ENCODE measurements around the gene ZNF17. TPM values are rescaled to one million over a fixed set of nuclear protein-coding genes. Genes with fewer than 3 reads are reported as not detected.

ZNF17 gene
- total and polyA plus RNA-seq, 4 donors = 2.1 to 15.8 (median 9.5) TPM

DNA sequence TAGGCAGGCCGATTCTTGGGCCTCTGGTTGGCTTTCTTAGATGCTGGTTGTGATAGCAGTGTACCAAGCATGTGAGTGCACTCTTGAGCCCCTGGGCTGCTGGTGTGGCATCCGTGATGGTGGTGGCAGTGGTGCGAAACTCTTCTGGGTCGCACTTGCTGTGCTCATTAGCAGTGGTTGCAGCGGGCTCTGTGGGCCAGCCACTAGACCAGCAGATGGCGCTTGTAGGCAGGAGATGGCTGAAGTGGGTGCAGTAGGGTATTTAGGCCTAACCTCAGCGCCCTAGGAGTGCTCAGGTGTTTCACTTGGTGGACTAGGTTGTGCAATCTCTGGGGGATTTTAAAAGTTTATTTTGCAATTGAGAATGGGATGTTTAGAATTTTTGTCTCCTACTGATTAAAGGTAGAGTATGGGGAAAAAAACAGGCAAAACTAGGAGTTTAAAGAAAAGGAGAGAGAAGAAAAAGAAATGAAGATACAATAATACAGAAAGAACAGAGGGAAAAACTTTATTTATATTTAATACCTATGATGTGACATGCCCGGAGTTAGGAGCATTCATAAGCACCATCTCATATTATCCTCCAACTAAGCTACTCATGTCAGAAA lies 4.3 kb upstream of the ZNF17 start:
- no peak for ATAC-seq (ENCODE audit: low FRiP score)
- Histone ChIP-seq H3K4me1 (ENCODE audit: control insufficient read depth in 1 of 2, insufficient read depth in 2 of 2, low read length in 2 of 2) (no peaks in the 10 kb centered on the region), H3K27ac (ENCODE audit: low read depth in 1 of 2, low read length in 2 of 2) (no peak overlapping the region), H3K9me3 (ENCODE audit: control insufficient read depth, low read length) (peaks cover 4% of the 10 kb centered on the region), H3K36me3 (ENCODE audit: control insufficient read depth in 1 of 2, insufficient read depth in 2 of 2, low read length in 1 of 2) (no peaks in the 10 kb centered on the region), H3K27me3 (ENCODE audit: control insufficient read depth in 1 of 2, insufficient read depth in 2 of 2, low read length in 1 of 2) (no peaks in the 10 kb centered on the region), H3K4me3 (ENCODE audit: low read length in 2 of 2) (no peak overlapping the region)
- intact Hi-C loops (cut with DNase I) = no loop called here
- DNase-seq = peak; percentile 51 to 78
- WGBS, 2 donors = 9 to 13% methylated on average over 8 of the region's 8 CpGs

DNA sequence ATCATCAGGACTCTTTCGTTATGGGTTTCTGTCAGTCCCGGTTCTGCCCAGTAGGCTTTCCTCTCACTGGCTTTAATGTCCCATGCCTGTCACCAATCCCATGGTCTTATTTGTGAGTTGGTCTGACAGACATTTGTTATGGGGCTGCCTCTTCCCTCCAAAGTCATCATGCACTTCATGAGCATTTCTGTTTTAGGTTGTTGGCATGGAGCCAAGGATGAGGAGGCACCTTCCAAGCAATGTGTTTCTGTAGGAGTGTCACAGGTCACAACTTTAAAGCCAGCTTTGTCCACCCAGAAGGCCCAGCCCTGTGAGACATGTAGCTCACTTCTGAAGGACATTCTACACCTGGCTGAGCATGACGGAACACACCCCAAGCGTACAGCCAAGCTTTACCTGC lies 8.5 kb downstream of the ZNF17 start:
- Histone ChIP-seq H3K9me3 (ENCODE audit: control insufficient read depth, low read length) (peaks cover 34% of the 10 kb centered on the region), H3K27ac (ENCODE audit: low read depth in 1 of 2, low read length in 2 of 2) (no peak overlapping the region), H3K27me3 (ENCODE audit: control insufficient read depth in 1 of 2, insufficient read depth in 2 of 2, low read length in 1 of 2) (no peaks in the 10 kb centered on the region), H3K4me3 (ENCODE audit: low read length in 2 of 2) (no peak overlapping the region), H3K4me1 (ENCODE audit: control insufficient read depth in 1 of 2, insufficient read depth in 2 of 2, low read length in 2 of 2) (no peaks in the 10 kb centered on the region), H3K36me3 (ENCODE audit: control insufficient read depth in 1 of 2, insufficient read depth in 2 of 2, low read length in 1 of 2) (peaks cover 31 to 32% of the 10 kb centered on the region in 2 donors)
- ATAC-seq (ENCODE audit: low FRiP score) (no peak), DNase-seq (no peak)
- intact Hi-C loops (cut with DNase I) = no loop called here
- 94 to 96% methylated on average over 4 of the region's 4 CpGs for WGBS, 2 donors

DNA sequence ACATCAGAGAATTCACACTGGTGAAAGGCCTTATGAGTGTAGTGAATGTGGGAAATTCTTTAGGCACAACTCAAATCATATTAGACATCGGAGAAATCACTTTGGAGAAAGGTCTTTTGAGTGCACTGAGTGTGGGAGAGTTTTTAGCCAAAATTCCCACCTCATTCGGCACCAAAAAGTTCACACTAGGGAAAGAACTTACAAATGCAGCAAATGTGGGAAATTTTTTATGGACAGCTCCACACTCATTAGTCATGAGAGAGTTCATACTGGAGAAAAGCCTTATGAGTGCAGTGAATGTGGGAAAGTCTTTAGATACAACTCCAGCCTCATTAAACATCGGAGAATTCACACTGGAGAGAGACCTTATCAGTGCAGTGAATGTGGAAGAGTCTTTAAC lies 10.1 kb downstream of the ZNF17 start:
- ATAC-seq (ENCODE audit: low FRiP score) (no peak), DNase-seq (no peak)
- Histone ChIP-seq H3K36me3 (ENCODE audit: control insufficient read depth in 1 of 2, insufficient read depth in 2 of 2, low read length in 1 of 2) (peaks cover 23 to 28% of the 10 kb centered on the region in 2 donors), H3K4me3 (ENCODE audit: low read length in 2 of 2) (no peak overlapping the region), H3K4me1 (ENCODE audit: control insufficient read depth in 1 of 2, insufficient read depth in 2 of 2, low read length in 2 of 2) (no peaks in the 10 kb centered on the region), H3K27ac (ENCODE audit: low read depth in 1 of 2, low read length in 2 of 2) (no peak overlapping the region), H3K27me3 (ENCODE audit: control insufficient read depth in 1 of 2, insufficient read depth in 2 of 2, low read length in 1 of 2) (no peaks in the 10 kb centered on the region), H3K9me3 (ENCODE audit: control insufficient read depth, low read length) (peaks cover 31% of the 10 kb centered on the region)
- intact Hi-C loops (cut with DNase I) = no loop called here
- 94 to 95% methylated on average over 3 of the region's 3 CpGs for WGBS, 2 donors

DNA sequence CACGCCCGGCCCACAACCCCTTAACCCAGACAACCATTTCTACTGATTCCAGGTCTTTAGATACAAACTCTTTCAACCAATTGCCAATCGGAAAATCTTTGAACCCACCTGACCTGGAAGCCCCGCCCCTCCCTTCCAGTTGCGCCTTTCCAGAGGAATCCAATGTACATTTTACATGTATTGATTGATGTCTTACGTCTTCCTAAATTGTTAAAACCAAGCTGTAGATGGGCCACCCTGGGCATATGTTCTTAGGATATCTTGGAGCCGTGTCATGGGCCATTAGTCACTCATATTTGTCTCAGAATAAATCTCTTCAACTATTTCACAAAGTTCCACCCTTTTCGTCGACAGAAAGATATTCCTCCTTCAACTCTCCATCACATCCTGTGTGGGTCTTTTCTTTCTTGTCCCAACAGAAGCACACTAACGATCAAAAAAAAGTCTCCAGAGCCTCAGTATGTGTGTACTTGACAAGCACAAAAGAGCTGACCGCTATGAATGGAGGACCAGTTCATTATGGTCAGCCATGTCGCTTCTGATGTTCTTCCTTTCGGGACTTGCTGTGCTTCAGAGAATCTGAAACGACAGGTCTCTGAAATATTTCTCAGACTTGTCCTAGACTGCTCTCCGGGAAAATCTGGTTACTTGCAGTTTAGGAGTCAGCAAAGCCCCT lies 23.6 kb downstream of the ZNF17 start:
- DNase-seq (no peak), ATAC-seq (ENCODE audit: low FRiP score) (no peak)
- Histone ChIP-seq H3K9me3 (ENCODE audit: control insufficient read depth, low read length) (no peaks in the 10 kb centered on the region), H3K36me3 (ENCODE audit: control insufficient read depth in 1 of 2, insufficient read depth in 2 of 2, low read length in 1 of 2) (peaks cover 0 to 4% of the 10 kb centered on the region in 2 donors), H3K4me1 (ENCODE audit: control insufficient read depth in 1 of 2, insufficient read depth in 2 of 2, low read length in 2 of 2) (no peaks in the 10 kb centered on the region), H3K4me3 (ENCODE audit: low read length in 2 of 2) (peak overlapping the region; percentile 12 to 79), H3K27ac (ENCODE audit: low read depth in 1 of 2, low read length in 2 of 2) (no peak overlapping the region), H3K27me3 (ENCODE audit: control insufficient read depth in 1 of 2, insufficient read depth in 2 of 2, low read length in 1 of 2) (no peaks in the 10 kb centered on the region)
- intact Hi-C loops (cut with DNase I) = loop anchor here in 1 of 2 donors (2.0 kb wide), 1 partner anchor 44 kb away; no protein-coding TSS in a partner anchor
- 23 to 25% methylated on average over 15 of the region's 15 CpGs for WGBS, 2 donors

DNA sequence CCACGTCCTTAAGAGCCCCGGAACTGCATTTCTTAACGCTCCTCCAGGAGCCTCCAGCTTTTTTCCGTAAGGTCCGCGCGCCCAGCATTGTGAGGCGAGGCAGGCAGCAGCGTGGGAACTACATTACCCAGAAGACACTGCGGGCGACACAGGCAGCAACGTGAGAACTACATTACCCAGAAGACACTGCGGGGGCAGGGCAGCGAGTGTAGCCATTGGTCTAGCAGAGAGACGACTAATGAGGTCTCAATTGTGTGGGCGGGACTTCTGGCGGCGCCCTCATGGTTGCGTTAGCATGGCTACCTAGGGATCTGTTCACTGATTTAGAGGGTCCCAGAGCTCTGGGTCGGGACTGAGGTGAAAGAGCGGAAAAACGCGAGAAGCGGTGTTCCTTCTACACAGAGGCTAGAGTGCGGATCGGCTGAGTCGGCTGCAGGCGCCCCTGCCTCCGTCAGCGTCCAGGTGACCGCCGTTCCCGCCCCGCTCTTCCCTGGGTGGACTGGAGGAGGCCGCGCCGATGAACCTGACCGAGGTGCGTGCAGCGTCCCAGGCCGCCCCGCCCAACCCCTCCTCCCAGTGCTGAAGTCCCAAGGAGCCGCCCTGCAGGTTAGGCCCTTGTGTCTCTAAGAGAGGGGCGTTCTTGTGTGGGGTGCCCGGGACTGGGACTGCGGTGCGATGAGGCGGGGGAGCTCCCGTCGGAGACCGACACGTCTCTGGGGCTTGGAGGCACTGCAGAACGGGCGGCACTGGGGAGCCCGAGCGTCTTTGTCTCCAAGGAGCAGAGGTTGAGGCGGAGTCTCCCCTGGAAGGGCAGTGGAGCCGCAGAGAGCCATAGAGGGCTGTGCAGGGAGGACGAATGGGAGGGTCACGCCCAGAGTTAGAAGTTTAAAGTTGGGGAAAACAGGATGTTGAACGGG lies 24.4 kb downstream of the ZNF17 start, which contains the start of gene ZNF749:
ZNF749 (plus strand) TSS at position 264 of the 917 bp plus-strand sequence; CDS start at position 518, 254 bp downstream.
- peaks cover under 1% of the 10 kb centered on the region for H3K9me3 ChIP-seq (ENCODE audit: control insufficient read depth, low read length)
- peaks cover 0 to 2% of the 10 kb centered on the region in 2 donors for H3K36me3 ChIP-seq (ENCODE audit: control insufficient read depth in 1 of 2, insufficient read depth in 2 of 2, low read length in 1 of 2)
- 0 to 1% methylated on average over 61 of the region's 61 CpGs for WGBS, 2 donors
- ATAC-seq (ENCODE audit: low FRiP score) (peak; percentile 100), DNase-seq (peak; percentile 97 to 99)
- H3K4me3 ChIP-seq (ENCODE audit: low read length in 2 of 2) = peak within 1 kb of the TSS; percentile 79 to 81
- intact Hi-C loops (cut with DNase I) = loop anchor here in 1 of 2 donors (2.0 kb wide), 1 partner anchor 45 kb away; no protein-coding TSS in a partner anchor
- no peaks in the 10 kb centered on the region for H3K27me3 ChIP-seq (ENCODE audit: control insufficient read depth in 1 of 2, insufficient read depth in 2 of 2, low read length in 1 of 2)
- H3K27ac ChIP-seq (ENCODE audit: low read depth in 1 of 2, low read length in 2 of 2) = no peak within 1 kb of the TSS
- no peaks in the 10 kb centered on the region for H3K4me1 ChIP-seq (ENCODE audit: control insufficient read depth in 1 of 2, insufficient read depth in 2 of 2, low read length in 2 of 2)

DNA sequence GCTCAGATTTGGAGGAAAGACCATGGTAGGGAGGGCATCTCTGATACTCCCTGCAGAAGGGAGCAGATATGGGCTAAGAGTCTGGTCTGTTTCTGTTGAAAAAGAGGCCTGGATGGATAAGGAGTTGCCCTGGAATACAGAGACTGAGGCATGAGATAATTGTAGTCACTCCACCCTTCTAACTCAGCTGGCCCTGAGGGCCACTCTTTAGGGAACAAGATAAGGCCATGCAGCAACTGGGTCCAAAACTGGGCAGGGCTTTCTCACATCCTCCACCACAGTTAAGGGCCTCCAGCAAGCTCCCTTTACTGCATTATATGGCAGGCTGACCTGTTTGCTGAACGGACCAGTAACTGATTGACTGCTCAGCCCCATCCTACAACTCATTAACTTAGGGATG lies 25.5 kb downstream of the ZNF17 start:
- WGBS, 2 donors = 73 to 80% methylated on average over 1 of the region's 1 CpG
- Histone ChIP-seq H3K4me1 (ENCODE audit: control insufficient read depth in 1 of 2, insufficient read depth in 2 of 2, low read length in 2 of 2) (no peaks in the 10 kb centered on the region), H3K4me3 (ENCODE audit: low read length in 2 of 2) (peak overlapping the region in 1 of 2 donors; percentile 81), H3K36me3 (ENCODE audit: control insufficient read depth in 1 of 2, insufficient read depth in 2 of 2, low read length in 1 of 2) (peaks cover 0 to 2% of the 10 kb centered on the region in 2 donors), H3K9me3 (ENCODE audit: control insufficient read depth, low read length) (peaks cover 6% of the 10 kb centered on the region), H3K27me3 (ENCODE audit: control insufficient read depth in 1 of 2, insufficient read depth in 2 of 2, low read length in 1 of 2) (no peaks in the 10 kb centered on the region), H3K27ac (ENCODE audit: low read depth in 1 of 2, low read length in 2 of 2) (no peak overlapping the region)
- ATAC-seq (ENCODE audit: low FRiP score) = no peak
- intact Hi-C loops (cut with DNase I) = no loop called here
- DNase-seq = no peak

DNA sequence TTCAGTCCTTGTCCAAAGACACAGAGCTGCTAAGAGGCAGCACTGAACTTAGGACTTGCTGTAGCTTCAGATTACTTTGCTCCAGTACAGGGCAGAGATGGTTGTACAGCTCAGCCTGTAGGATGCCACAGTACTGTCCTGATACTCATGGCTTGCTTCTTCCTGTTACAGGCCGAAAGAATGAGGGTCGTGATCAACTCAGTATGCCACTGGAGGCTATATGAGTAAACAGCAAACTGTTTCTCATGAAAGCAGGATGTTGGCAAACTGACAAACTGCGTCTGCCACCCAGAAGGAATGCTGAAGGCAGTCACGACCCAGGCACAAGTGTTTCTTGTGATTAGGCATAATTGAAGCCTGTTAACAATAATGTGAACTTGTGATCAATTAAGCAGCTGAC lies 27.0 kb downstream of the ZNF17 start:
- ATAC-seq (ENCODE audit: low FRiP score) = no peak
- Histone ChIP-seq H3K9me3 (ENCODE audit: control insufficient read depth, low read length) (peaks cover 11% of the 10 kb centered on the region), H3K27me3 (ENCODE audit: control insufficient read depth in 1 of 2, insufficient read depth in 2 of 2, low read length in 1 of 2) (no peaks in the 10 kb centered on the region), H3K4me3 (ENCODE audit: low read length in 2 of 2) (no peak overlapping the region), H3K4me1 (ENCODE audit: control insufficient read depth in 1 of 2, insufficient read depth in 2 of 2, low read length in 2 of 2) (no peaks in the 10 kb centered on the region), H3K36me3 (ENCODE audit: control insufficient read depth in 1 of 2, insufficient read depth in 2 of 2, low read length in 1 of 2) (peaks cover 2 to 7% of the 10 kb centered on the region in 2 donors), H3K27ac (ENCODE audit: low read depth in 1 of 2, low read length in 2 of 2) (no peak overlapping the region)
- intact Hi-C loops (cut with DNase I) = no loop called here
- 68 to 69% methylated on average over 4 of the region's 4 CpGs for WGBS, 2 donors
- DNase-seq = no peak

DNA sequence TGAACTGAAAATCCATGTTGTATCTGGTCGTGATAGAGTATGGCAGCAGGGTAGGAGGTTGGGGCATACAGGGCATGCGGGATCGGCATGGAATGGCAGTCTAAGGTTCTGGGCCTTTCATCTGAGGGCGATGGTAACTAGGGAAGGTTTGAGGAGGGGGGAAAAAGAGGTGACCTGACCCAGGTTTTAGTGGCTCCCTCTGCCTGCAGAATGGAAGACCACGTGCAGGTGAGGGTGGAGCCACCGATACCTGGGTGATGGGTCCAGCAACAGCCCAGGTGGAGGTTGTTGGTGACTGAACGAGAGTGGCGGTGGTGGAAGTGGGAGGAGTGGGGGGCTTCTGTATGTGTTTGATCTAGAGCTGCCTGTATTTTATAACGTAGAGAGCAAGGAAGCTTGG lies 28.0 kb downstream of the ZNF17 start:
- Histone ChIP-seq H3K27me3 (ENCODE audit: control insufficient read depth in 1 of 2, insufficient read depth in 2 of 2, low read length in 1 of 2) (no peaks in the 10 kb centered on the region), H3K27ac (ENCODE audit: low read depth in 1 of 2, low read length in 2 of 2) (no peak overlapping the region), H3K9me3 (ENCODE audit: control insufficient read depth, low read length) (peaks cover 18% of the 10 kb centered on the region), H3K4me3 (ENCODE audit: low read length in 2 of 2) (no peak overlapping the region), H3K36me3 (ENCODE audit: control insufficient read depth in 1 of 2, insufficient read depth in 2 of 2, low read length in 1 of 2) (peaks cover 6 to 12% of the 10 kb centered on the region in 2 donors), H3K4me1 (ENCODE audit: control insufficient read depth in 1 of 2, insufficient read depth in 2 of 2, low read length in 2 of 2) (no peaks in the 10 kb centered on the region)
- WGBS, 2 donors = 85 to 89% methylated on average over 9 of the region's 9 CpGs
- DNase-seq (no peak), ATAC-seq (ENCODE audit: low FRiP score) (no peak)
- intact Hi-C loops (cut with DNase I) = no loop called here

Measured in aorta (tissue), 5 donors.